IPS-20b (cell line): Measurements from ENCODE around the gene TBX5.
A peak's percentile ranks its signal among the peaks of the same experiment; 100 is the strongest.

ENCODE experiments used
- H3K27ac ChIP-seq: one replicate; pipeline ENCODE4 v1.5.1; 2013; ENCODE audit warnings: low read length
- H3K27me3 ChIP-seq: 2 replicates; pipeline ENCODE4 v1.6.1; 2013; ENCODE audit warnings: mild to moderate bottlenecking, low read length, inconsistent platforms; ENCODE audit not compliant: insufficient read depth
- H3K36me3 ChIP-seq: 2 replicates; pipeline ENCODE4 v1.6.1; 2013; ENCODE audit warnings: low read depth, mild to moderate bottlenecking, inconsistent platforms, low read length, moderate library complexity; ENCODE audit not compliant: insufficient read depth
- H3K4me1 ChIP-seq: 2 replicates; pipeline ENCODE4 v1.6.1; 2013; ENCODE audit warnings: mild to moderate bottlenecking, control low read depth, inconsistent platforms, low read length, moderate library complexity; ENCODE audit not compliant: insufficient read depth
- H3K4me3 ChIP-seq: 2 replicates; pipeline ENCODE4 v1.5.1; 2013; ENCODE audit warnings: mild to moderate bottlenecking, low read length, inconsistent platforms
- H3K9ac ChIP-seq: 2 replicates; pipeline ENCODE4 v1.6.1; 2013; ENCODE audit warnings: low read depth, mild to moderate bottlenecking, inconsistent platforms, low read length, moderate library complexity
- H3K9me3 ChIP-seq: 2 replicates; pipeline ENCODE4 v1.6.1; 2013; ENCODE audit warnings: mild to moderate bottlenecking, low read depth, low read length, inconsistent platforms; ENCODE audit not compliant: insufficient read depth

Gene TBX5

DNA sequence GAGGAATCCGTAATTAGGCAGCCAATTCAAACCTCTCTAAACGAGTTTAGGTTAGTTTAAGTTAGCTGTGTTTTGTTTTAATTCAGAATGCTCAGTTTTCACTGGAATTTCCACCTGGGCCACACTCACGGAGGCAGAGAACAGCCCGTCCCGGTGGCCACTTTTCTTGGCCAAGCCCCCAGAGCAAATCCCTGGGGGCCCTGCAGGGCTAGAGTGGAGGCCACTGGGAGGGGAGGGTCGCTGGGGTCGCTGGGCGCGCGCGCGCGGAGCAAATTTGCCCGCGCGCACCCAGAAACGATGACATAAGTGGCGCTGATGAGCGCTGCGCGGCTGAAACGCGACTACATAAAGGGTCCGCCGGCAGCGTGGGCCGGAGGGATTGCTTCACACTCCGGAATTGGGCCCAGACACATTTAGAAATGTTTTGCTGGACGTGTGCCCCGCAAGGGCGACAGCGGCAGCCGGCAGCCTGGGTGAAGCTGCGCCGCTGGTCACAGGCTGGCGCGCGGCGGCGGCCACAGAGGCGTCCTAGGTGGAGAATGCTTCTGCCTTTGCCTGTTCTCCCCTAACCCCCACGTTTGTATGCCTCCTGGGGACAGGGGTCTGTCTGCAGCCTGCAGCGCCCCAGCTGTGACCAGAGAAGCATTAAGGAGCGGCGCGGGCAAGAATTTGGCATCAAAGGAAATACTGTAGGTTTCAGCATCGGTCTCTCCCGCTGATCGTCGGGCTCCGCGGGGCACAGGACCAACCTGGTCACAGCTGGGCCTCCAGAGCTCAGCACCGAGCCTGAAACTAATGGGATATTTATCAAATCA is 37.9 kb upstream of the TBX5 start:
- Histone ChIP-seq H3K9me3 (peaks cover 18% of the 10 kb centered on the region; the same call in 1 of the 2 replicates), H3K4me1 (no peaks in the 10 kb centered on the region), H3K4me3 (no peak overlapping the region), H3K9ac (no peak overlapping the region), H3K27me3 (peaks cover 100% of the 10 kb centered on the region), H3K27ac (no peak overlapping the region), H3K36me3 (no peaks in the 10 kb centered on the region)

DNA sequence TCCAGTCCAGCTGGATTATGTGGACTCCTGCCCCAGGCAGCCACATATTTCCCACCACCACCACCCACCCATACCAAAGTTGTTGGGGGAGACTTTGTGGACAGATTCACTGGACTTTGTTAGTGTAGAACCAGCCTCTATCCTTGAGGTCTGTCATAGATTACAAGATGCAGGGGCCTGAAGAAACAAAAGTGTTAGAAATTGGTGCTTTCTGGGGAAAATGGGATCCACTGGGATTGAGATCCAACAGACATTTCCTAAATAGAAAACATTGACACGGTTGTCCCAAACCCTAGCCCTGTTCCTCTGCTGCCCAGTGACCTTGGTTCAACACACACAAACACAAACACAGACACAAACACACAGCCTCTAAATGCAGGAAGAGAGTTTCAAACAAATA is 36.6 kb upstream of the TBX5 start:
- H3K4me1 ChIP-seq = no peaks in the 10 kb centered on the region
- no peak overlapping the region for H3K27ac ChIP-seq
- H3K9ac ChIP-seq = no peak overlapping the region
- peaks cover 100% of the 10 kb centered on the region for H3K27me3 ChIP-seq
- H3K4me3 ChIP-seq = no peak overlapping the region
- no peaks in the 10 kb centered on the region for H3K36me3 ChIP-seq
- H3K9me3 ChIP-seq = peaks cover 18% of the 10 kb centered on the region; the same call in 1 of the 2 replicates

DNA sequence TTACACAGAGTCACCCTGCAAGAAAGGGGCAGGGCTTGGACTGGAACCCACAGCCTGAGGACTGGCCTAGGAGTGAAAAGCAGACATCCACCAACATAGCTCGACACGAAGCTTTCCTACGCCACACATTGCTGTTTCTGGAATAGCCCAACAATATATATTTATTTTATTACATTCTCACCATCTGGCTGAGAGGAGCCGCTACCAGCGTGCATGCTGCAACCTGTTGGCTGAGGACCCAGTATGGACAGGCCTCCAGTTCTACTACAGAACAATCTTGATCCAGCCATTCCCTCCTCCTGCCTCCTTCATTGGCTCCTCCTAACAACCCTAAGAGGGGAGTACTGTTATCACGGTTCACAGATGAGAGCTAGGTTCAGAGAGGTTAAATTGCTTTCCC is 35.6 kb upstream of the TBX5 start:
- Histone ChIP-seq H3K9ac (no peak overlapping the region), H3K36me3 (no peaks in the 10 kb centered on the region), H3K27me3 (peaks cover 100% of the 10 kb centered on the region), H3K9me3 (peaks cover 19% of the 10 kb centered on the region; the same call in 1 of the 2 replicates), H3K4me1 (no peaks in the 10 kb centered on the region), H3K27ac (no peak overlapping the region), H3K4me3 (no peak overlapping the region)

DNA sequence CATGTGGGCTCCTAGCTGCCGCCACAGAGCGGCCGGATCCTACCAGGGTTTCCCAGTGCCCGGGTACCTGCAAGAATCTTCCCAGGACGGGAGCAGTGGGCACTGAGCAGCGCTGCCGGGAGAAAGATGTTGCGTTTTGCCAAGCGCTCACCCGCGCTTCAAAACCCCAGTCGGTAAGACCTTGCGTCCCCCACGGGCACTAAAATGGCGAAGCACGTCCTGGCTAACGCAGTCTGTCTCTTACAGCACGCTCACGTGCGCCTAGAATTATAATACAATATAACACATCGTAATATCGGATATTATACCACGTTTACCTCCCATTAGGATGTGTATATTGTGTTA is 35.1 kb upstream of the TBX5 start:
- Histone ChIP-seq H3K9ac (no peak overlapping the region), H3K9me3 (peaks cover 21% of the 10 kb centered on the region; the same call in 1 of the 2 replicates), H3K27me3 (peaks cover 100% of the 10 kb centered on the region), H3K27ac (no peak overlapping the region), H3K4me3 (no peak overlapping the region), H3K4me1 (no peaks in the 10 kb centered on the region), H3K36me3 (no peaks in the 10 kb centered on the region)

DNA sequence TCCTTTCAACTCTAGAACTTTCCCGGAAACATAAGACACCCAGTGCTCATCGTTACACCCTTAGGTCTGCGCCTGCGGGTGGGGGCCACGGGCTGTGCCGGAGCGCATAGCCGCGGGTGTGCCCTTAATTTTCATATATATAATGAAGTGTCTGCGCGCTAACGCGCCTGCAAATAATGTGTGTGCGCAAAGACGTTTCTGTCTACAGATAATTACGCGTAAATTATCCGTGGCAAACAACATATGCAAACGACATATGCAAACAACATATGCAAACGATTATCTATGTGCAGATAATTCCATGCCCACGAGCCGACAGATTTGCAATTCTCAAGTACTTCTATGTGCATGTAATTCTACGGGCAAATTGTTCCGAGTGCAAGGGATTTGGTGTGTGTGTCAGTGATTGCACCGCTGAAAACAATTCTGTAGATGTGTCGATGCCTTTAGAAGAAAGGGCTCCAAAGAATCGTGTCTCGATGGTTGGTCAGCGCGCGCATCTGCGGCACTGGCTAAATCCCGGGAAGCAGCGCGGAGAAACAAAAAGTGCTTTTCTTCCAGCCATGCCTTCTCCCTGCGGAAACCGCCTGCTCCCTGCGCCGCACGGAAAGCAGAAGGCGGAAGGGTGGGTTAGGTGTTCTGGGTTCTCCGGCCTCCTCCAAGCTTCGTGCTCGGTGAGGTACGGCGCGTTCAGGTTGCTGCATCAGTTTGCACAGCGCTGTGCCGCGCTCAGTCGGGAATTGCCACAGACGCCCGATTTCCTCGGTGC is 34.5 kb upstream of the TBX5 start:
- no peak overlapping the region for H3K9ac ChIP-seq
- H3K27me3 ChIP-seq = peaks cover 100% of the 10 kb centered on the region
- no peaks in the 10 kb centered on the region for H3K4me1 ChIP-seq
- H3K9me3 ChIP-seq = peaks cover 21% of the 10 kb centered on the region; the same call in 1 of the 2 replicates
- no peaks in the 10 kb centered on the region for H3K36me3 ChIP-seq
- H3K4me3 ChIP-seq = no peak overlapping the region
- H3K27ac ChIP-seq = no peak overlapping the region

DNA sequence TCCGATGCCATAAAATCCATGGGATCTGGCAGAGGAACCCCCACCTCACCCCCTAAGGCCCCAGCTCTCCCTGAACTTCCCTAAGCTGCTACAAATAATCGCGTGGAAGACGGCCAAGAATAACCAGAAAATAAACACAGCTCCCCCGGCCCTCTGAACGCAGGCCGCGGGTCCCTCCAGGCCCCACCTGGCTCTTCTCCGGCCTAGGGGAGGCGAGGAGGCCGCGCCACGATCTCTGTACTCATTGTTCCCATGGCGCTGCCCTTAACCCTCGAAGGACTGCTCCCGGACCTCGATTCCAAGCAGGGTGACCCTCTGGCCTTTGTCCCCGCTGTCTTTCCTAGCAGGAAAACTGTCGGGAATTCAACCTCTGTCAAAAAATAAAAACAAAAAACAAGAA is 33.9 kb upstream of the TBX5 start:
- Histone ChIP-seq H3K27me3 (peaks cover 100% of the 10 kb centered on the region), H3K27ac (no peak overlapping the region), H3K4me1 (no peaks in the 10 kb centered on the region), H3K9ac (no peak overlapping the region), H3K36me3 (no peaks in the 10 kb centered on the region), H3K9me3 (peaks cover 21% of the 10 kb centered on the region; the same call in 1 of the 2 replicates), H3K4me3 (no peak overlapping the region)

DNA sequence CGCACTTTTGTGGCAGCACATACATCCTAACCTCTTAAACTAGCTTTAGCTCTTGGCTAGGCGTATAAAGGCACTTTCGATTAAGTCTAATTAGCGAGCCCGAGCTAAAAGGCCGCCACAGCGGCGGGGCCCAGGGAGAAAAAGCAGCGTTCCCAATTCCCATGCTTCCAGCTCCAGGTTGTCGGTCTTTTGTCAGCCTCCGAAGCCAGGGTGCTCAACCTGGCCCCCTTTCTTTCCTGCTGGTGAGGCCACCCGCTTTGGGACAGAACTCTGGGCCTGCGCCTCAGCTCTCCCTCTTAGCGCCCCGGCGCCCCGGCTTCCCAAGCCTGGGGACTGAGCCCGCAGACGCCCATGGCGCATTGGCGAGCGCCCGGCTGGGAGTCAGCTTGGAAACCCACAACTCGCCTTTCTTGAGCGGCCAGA is 33.3 kb upstream of the TBX5 start:
- Histone ChIP-seq H3K9me3 (peaks cover 21% of the 10 kb centered on the region; the same call in 1 of the 2 replicates), H3K4me1 (no peaks in the 10 kb centered on the region), H3K36me3 (no peaks in the 10 kb centered on the region), H3K9ac (no peak overlapping the region), H3K4me3 (peak overlapping the region; percentile 32; the same call in 1 of the 2 replicates), H3K27me3 (peaks cover 100% of the 10 kb centered on the region), H3K27ac (no peak overlapping the region)

DNA sequence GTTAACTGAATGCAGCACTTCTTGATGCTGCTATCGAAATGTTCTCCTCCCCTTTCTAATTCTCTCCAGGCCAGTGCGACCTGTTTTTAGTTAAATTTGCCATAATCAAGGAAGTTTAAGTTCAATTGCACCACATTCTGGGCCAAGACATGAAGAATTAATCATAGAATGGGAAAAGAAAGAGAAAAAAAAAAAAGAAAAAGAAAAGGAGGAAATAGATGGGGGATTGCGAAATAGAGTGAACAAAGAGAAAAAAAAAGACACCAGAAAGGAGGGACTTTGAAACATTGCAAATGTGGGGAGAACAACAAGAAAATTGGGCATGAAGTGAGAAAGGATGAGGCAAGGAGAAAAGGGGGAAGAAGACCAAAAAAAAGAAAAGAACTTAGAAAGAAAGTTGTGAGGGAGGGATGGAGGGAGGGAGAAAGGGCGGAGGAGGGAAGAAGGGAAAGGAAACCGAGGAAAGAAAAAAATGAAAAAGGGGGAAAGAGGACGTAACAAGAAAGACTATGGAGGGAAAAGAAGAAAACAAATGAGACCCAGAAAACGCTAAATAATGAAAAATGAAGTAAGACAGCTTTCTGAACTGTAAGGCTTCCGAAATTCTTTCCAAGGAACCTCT is 32.8 kb upstream of the TBX5 start:
- no peak overlapping the region for H3K9ac ChIP-seq
- H3K9me3 ChIP-seq = peaks cover 21% of the 10 kb centered on the region; the same call in 1 of the 2 replicates
- H3K27ac ChIP-seq = no peak overlapping the region
- H3K4me3 ChIP-seq = peak overlapping the region; percentile 32; the same call in 1 of the 2 replicates
- peaks cover 98% of the 10 kb centered on the region for H3K27me3 ChIP-seq
- no peaks in the 10 kb centered on the region for H3K4me1 ChIP-seq
- H3K36me3 ChIP-seq = no peaks in the 10 kb centered on the region

DNA sequence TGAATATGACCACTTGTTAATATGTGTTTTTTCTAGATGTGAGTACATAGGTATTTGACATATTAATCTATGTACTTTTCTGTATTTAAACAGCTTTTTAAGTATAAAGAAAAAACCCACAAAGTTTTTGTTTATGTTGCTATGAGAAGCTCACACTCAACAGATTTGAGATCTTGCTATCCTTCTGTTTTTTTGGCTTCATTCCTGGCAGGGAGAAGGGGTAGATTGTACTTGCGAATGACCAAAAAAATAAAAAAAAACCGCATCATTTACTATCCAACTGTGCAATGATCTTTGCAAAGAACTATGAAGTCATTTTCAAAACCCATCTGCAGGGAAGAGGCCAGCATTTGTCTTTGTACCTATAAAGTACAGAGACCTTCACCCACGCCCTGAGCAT is 28.4 kb upstream of the TBX5 start:
- peaks cover 85% of the 10 kb centered on the region for H3K27me3 ChIP-seq

DNA sequence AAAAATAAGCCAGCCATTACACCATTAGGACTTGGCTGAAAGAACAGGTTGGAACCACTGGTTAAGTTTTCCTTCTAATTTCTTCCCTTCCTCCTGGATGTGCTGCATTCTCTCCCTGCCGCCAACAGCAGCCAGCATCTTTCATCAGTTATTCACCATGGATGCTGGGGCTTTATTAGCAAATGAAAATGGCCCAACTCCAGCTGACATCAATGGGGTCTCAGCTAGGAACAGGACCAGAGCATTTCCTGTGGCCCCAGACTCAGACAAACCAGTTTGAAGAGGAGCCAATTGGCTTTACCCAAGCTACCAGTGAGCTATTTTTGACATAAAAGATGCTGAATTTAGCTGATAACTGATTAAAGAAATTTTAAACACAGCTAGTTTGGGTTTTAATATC is 26.0 kb upstream of the TBX5 start:
- Histone ChIP-seq H3K9ac (no peak overlapping the region), H3K27ac (no peak overlapping the region), H3K36me3 (no peaks in the 10 kb centered on the region), H3K4me3 (no peak overlapping the region), H3K9me3 (peaks cover 3% of the 10 kb centered on the region; the same call in 1 of the 2 replicates), H3K4me1 (no peaks in the 10 kb centered on the region), H3K27me3 (peaks cover 80% of the 10 kb centered on the region)

More for the DNA sequence above, 28.4 kb upstream of the TBX5 start:
- Histone ChIP-seq H3K4me3 (no peak overlapping the region), H3K9me3 (peaks cover 3% of the 10 kb centered on the region; the same call in 1 of the 2 replicates), H3K27ac (no peak overlapping the region), H3K9ac (no peak overlapping the region), H3K4me1 (no peaks in the 10 kb centered on the region), H3K36me3 (no peaks in the 10 kb centered on the region)

DNA sequence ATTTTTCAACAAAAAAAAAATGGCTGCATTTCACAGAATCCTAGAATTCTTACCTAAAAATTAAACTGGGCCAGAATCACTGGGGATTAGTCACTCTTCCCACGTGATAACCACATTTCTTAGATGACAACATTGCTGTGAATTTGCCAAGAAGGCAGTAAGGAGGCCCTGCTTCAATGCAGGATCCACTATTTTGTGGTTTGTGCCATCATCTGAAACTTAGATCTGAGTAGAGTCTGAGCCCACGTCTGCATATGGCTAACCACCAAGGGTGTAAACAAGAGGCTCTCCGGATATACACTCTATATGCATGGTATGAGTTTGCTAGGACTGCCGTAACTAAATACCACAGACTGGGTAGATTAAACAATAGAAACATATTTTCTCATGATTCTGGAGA is 24.4 kb upstream of the TBX5 start:
- H3K27me3 ChIP-seq = peaks cover 80% of the 10 kb centered on the region
- no peaks in the 10 kb centered on the region for H3K36me3 ChIP-seq
- H3K4me1 ChIP-seq = no peaks in the 10 kb centered on the region
- no peaks in the 10 kb centered on the region for H3K9me3 ChIP-seq
- H3K4me3 ChIP-seq = no peak overlapping the region
- H3K9ac ChIP-seq = no peak overlapping the region
- H3K27ac ChIP-seq = no peak overlapping the region
